T47D (cell line): Measurements from ENCODE around the gene EML6.

Source experiments
- DNase-seq, 2 experiments: peaks; one replicate each; pipeline versions ENCODE4 v3.0.0 to v3.0.0-alpha.2; 2011 to 2012; ENCODE audit warnings: low read depth in 1 of 2, low spot score in 1 of 2
- JUND ChIP-seq: IDR thresholded peaks from 2 replicates; pipeline ENCODE4 v1.6.1; 2012; ENCODE audit warnings: low read depth
- in situ Hi-C: cut with HindIII; loops from 2 replicates; pipeline ENCODE4 v1.10.0; 2016; ENCODE audit warnings: low sequenced_read_pairs, low pct_unique_long_range_greater_than_20kb

The EML6 gene

DNA sequence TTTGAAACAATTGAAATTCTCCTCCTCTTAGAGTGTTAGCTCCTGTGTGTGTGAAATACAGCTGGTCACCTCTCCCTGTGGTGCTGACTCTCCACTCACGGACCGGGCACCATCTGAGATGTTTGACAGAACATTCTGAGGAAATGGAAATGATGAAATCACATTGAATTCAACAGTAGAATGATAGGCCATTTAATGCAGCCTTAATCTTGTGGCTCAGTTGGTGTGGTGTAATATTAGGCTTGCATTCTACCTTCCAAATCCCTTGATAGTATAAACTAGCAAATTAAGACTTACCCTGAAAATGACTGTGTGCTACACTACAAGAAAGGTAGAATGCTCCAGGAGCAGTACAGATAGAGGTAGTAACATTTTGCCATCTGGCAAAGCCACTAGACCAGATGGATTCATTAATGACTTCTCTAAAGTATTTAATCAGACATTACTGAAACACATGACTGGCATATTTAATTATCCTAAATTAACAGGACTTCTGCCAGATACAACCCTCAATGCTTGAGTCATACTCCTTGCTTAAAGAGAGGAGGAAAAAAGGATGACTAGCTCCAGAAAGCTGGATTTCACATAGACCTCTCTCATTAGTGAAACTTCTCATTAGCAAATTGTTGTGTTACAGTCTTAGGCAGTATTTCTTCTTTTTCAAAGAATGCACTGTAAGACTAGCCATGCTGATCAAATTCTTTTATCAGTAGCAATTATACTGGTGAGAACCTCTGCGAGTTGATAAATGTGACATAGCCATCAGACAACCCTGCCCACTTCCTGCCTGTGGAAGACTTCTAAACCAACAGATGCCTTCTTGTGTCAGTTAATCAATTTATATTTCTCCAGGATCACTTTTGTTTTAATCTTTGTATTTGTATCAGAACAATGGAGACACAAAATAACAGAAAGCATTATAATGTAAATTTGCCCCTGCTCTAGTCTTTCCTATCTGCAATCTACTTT is 80.6 kb downstream of the EML6 start:
- no peak for TF ChIP-seq JUND
- in situ Hi-C loops, result no loop called here
- DNase-seq, result no peak

DNA sequence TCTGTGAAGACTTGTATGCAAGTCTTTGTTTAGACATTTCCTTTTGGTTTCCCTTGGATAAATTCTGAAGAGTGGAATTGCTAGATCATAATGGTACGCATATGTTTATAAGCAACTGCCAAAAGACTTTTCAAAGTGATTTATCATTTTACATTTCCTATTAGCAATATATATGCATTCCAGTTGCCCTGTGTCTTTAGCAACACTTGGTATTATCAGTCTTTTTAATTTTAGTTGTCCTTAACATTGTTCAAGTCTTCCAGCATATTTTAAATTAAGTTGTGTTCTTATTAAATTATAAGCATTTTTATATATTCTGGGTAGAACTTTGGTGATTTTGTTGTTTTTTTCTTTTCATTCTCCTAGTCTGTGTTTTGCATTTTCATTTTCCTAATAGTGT is 81.8 kb downstream of the EML6 start:
- TF ChIP-seq JUND, result no peak
- DNase-seq, result no peak
- in situ Hi-C loops, result no loop called here

DNA sequence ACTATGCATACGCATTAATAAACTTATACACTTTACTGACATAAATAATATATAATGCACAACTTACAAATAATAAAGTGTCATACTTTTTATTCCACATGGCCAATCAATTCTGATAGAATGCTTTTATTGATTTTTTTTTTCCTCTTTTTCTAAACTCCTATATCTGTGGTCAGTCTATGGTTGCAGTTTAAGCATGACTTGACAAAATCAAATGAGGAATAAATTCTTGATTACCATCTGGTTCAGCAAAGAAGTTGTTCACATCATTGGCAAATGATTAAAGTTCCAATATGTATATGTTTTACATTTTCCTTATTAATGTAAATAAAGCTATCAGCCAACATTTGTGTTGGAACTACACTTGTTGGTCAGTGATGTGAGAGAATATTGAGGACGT is 83.5 kb downstream of the EML6 start:
- in situ Hi-C loops, result no loop called here
- TF ChIP-seq JUND, result no peak
- no peak for DNase-seq

- no peak for DNase-seq
- in situ Hi-C loops, result no loop called here
- no peak for TF ChIP-seq JUND
Observed at GRCh38 chr2:54808661-54809060, 85.2 kb downstream of the EML6 start.

DNA sequence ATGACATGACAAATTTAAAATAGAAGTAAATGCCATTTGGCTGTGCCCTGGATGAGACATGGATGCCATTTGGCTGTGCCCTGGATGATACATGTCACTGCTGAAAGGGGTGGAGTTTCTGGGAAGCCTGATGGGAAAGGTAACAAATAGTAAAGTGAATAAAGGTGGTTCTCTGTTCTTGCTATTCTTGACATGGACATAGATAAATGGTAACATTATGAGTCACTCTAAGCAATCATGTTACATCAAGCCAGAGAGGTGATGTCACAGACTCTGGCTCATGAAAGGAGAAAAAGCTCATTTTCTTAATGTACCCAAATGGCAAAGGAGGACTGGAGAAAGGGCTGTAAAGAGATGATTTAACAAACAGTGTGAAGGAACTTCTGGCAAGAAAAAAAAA is 86.4 kb downstream of the EML6 start:
- DNase-seq, result no peak
- in situ Hi-C loops, result no loop called here
- no peak for TF ChIP-seq JUND

DNA sequence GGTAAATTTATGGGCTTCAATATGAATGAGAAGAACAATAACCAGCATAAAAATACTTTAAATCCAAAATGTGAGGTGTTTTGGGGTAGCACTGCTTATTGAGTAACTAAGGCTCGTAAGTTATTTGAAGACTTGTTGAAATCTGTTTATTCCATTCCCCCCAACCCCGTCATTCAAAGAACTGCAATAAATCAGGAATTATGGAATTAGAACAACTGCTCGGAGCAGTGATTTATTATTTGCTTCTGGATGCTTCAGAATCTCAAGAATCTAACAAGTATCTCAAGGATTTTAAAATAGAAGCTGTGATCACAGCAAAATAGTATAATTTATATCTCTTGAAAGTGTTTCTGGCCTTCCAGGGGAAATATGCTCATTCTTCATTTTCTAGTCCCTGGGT is 86.8 kb downstream of the EML6 start:
- TF ChIP-seq JUND, result no peak
- no peak for DNase-seq
- in situ Hi-C loops, result no loop called here

GRCh38 chr2:54813584-54813983 is 90.1 kb downstream of the EML6 start:
- DNase-seq, result no peak
- in situ Hi-C loops, result no loop called here
- TF ChIP-seq JUND, result no peak

- no peak for DNase-seq
- in situ Hi-C loops, result no loop called here
- TF ChIP-seq JUND, result no peak
Observed at GRCh38 chr2:54814389-54815147, 91.1 kb downstream of the EML6 start.

GRCh38 chr2:54815148-54815539 is 91.7 kb downstream of the EML6 start:
- DNase-seq, result no peak
- in situ Hi-C loops, result no loop called here
- TF ChIP-seq JUND, result no peak

- TF ChIP-seq JUND, result no peak
- DNase-seq, result no peak
- in situ Hi-C loops, result no loop called here
Observed at GRCh38 chr2:54818226-54818625, 94.8 kb downstream of the EML6 start.

DNA sequence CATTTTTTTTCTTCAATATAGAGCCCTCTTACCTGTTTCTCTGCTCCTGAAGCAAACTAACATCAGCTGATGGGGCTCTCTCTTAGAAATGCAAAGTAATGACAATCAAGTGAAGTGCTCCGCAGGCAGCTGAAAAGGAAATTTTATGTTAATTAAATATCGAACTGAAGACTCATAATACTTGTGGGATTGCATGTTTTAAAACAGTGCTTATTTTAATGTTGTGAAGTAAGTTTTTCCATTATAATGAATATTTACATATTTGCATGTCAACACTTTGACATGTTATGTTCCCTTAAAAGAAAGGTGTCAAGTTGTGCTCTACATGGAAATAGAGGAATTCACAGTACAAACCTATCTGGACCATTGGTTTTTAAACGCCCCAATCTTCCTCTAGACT is 97.1 kb downstream of the EML6 start:
- DNase-seq, result no peak
- no peak for TF ChIP-seq JUND
- in situ Hi-C loops, result no loop called here

DNA sequence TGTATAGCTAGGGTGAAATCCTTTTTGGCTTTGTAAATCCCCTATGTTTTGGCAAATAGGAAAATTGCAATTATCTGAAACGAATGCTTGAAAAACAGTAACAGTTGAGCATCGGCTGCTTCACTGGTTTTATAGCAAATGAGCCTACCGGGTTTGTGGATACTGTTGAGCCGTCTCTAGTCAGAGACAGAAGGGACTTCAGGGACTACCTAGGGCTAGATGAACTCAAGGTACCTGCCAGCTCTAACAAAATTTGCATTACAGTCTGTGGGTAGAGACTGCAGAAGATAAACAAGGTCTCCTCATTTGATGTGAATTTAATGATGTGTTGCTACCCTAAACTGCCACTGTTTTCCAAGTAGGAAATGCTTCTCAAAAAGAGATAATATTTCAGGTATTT is 101.1 kb downstream of the EML6 start:
- no peak for DNase-seq
- no peak for TF ChIP-seq JUND
- in situ Hi-C loops, result no loop called here

DNA sequence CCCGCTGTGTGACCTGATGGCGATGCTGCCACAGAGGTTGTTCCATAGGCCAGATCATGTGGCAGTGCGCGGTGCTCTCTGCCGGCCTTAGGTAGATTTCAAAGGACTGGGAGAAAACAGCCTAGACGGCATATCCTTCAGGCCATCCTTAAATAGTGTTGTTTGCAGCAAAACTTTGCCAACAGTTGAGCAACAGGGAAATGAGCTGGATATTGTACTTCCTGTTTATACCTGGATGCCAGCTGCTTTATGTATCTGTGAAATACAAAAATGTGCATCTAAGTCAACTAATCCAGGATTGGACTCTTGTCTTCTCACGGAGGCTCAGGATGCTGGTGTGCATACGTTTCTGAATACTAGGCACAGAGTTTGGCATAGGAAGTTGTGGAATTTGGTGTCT is 107.1 kb downstream of the EML6 start:
- in situ Hi-C loops, result no loop called here
- no peak for DNase-seq
- TF ChIP-seq JUND, result no peak
